NCI-H2029 (cell line): ENCODE data around the gene TMA7B.

Experiments
- DNase-seq: peaks from one replicate; lab custom pipeline; 2025; lab: John Stamatoyannopoulos, UW

The TMA7B gene

DNA sequence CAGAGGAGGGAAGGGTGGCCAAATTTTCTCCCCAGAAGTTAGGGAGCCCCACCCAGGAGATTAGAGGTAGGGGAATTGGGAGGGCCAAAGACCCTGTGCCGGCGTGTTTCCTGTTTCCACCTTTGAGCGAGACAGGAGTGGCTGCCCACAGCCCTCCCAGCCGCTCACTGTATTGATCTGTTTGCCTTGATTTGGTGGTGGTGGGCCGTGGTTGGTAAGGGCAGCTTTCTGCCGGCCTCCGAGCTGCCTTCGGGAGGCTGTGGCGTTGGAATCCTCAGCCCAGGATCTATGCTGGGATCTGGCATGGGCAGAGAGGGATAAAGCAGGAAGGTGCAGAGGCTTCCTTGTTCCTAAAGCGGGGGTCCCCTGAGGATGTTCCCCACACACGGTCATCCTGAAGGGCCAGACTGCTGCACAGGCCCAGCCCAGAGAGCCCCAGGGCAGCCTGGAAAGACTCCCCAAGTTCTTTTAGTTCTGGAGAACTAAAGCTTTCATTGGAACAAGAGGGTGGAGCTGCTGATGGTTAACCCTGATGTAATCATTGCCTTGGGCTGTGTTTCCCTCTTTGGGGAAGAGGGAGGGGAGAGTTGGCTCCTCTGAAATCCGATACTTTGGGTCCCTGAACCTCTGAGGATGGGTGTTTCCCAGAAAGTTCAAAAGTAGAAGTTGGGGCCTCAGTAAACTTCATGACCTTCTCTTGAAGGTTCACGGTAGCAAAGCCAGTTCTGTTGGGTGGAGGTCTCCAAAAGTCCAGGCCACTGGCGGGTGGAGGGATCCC is 41.8 kb downstream of the TMA7B start:
- DNase-seq, result no peak

DNA sequence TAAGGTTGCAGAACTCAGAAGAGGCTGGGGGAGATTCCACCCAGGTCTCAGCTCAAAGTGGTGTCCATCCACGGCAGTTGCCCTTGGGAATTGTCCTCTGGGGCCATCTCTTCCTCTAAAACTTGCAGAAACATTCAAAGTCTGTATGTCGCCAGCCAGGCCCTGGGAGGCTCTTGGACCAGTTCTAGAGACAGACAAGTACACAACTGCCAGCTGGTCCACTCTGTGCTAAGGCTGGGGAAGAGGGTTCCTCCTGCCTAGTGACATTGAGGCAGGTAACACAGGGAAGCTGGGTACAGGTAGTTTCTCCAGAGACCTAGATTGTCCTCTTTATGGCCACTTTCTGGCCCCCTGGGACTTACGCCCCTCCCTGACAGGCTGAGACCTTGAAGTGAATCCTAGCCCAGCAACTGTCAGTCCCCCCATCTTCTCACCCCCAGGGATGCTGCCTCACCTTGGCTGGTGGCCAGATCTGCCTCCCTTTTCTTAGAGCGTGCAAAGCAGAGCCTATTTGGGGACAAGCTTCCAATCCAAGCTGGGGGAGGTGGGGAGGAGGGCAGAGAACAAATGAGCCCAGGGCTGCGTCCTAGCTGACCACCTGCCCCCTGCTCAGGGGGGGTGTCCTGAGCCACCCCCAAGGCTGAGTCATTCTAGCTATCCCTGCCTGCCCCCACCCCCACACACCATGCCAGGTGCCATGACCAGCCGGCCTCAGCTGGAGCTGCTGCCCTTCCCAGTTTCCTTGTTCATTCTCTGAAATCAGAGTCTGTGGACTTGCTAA is 42.9 kb downstream of the TMA7B start:
- no peak for DNase-seq

DNA sequence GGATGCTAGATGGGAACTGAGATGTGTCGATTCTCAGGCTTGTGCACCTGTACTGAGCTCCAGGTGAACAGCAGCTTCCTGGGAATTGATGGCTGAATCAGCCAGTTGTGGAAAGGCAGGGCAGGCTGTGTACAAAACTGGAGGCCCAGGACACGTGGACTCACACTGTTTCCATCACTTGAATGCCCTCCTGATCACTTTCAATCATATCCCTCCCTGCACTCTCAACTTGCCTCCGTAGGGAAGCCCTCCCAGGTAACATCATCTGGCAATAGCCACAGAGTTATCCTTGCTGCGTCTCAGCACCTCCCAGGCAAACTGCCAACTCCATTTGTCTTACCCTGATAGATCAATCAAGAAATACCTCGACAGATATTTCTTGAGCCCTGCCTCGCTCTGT is 44.6 kb downstream of the TMA7B start:
- DNase-seq, result no peak

DNA sequence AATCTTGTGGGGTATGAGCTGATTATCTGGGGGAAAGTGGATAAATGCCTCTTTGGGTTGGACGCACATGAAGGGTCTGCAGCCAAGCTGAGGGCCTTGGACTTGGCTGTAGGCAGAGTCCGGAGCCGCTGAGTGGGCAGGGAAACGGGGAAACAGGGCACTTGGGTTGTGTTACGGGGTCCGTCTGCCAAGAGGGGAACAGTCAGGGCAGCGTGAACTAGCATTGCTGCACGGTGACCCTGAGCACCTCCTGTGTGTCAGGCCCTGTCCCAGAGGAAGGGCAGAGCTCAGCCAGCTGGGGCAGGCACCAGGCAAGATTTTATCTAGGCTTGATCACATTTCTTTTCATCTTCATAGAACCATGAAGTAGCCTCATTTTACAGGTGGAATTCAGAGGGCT is 46.4 kb downstream of the TMA7B start:
- no peak for DNase-seq

DNA sequence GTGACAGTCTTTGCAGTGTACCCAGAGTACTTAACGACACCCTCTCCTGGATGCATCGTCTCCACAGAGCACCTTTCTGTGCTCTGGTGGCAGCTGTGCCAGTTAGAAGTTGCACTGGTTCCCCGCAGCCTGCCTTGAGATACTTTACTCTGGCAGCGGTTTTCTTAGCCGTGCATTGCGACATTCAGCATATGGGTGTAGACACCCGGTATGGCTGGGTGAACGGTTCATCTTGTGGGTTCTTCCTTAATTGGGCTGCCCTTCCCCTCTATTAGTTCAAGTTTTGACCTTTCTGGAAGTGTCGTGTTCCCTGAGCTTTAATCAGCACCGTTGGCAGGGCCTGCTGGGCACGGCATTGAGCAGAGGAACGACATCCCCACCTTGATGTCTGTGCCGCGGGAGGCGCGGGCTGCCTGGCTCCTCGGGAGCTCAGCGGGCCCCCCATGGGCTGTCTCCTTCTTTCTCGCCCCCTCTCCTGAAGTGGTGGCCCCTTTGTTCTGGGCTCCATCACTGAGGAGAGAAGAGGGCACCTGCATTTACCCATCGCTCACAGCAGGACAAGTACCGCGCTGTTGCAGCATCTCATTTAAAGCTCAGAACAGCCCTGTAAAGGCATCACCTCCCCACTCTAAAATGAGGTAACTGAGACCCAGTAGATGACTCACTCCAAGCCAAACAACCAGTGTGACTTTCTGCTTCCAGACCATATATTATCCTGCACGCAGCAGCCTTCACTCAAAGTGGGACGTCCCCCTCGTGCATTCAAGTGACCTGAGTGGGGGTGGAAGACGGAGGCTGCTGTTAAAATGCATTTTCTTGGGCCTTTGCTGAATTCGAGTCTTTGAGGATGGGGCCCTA is 47.9 kb downstream of the TMA7B start:
- no peak for DNase-seq

DNA sequence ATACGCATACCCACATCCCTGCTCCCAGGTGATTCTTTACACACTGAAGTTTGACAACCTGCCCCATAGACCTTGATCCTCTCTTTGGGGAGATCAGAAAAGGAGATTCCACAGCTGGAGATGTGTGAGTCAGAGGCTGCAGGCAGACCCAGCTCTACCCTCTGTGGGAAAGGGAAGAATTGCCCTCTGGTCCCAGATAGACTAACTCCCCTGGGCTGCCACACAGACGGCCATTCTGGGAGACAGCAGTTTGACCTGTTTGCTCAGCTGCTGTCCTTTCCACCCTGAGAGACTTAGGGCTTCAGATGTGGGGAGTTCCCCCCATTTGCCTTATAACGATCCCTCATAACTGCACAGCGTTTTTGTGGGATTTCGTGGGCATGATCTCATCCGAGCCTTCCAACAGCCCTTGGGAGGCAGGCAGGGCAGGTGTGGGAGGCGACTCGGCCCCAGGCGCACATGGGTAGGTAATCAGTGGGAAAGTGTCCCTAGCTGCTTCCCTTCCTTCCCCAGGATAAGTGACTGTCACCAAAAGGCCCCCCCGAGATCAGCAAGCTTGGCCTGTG is 48.6 kb downstream of the TMA7B start:
- no peak for DNase-seq

DNA sequence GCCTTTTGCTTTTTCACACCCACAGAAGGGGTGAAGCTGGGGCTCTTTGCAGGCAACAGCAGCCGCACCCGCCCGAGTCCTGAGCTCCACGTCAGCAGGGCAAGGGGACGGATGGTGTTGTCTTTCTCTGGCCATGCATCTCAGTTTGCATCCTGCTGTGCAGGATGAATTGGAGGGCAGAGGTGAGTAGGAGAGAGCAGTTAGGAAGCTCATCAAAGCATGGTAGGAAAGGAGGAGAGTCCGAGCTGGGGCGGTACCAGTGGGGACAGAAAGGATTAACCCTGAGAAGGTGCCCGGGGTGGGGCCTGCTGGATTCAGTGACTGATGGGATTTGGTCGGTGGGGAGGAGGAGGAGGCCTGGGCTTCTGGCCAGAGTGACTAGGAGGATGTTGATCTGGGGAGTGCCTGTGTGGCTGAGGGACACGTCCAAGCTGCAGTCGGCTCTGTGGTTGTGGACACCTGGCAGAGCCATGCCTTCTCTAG is 49.1 kb downstream of the TMA7B start:
- DNase-seq, result peak; percentile 68

DNA sequence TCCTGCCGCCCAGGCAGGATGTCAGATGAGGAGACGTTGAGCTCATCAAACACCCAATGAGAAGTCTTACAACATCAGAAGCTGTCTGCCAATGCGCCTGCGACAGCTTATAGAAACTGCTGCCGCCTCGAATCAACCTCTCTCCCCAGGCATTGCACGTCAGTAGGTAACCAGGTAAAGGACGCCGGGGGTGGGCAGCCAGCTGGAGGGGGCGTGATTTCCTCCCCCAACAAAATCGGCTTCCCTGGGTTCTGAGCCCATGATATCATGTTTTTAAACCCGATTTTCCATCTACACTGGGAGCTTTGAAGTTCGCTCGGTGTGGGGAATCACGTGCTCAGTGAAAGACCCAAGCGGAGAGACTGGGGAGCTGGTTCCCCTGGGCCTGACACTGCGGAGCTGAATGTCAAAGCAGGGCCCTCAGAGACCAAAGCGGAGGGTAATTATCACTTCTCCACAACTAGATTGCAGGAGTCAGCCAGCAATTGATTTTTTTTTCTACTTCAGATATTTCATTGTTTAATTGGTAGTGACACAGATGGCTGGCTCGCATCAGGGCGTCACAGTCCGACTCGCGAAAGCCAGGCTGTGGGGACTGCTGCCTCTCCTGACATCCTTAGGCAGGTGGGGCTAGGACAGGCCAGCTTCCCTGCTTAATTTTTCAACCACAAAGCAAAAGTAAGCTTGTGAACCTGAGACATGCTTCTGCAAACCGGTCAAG is 49.9 kb downstream of the TMA7B start:
- DNase-seq, result peak; percentile 35

DNA sequence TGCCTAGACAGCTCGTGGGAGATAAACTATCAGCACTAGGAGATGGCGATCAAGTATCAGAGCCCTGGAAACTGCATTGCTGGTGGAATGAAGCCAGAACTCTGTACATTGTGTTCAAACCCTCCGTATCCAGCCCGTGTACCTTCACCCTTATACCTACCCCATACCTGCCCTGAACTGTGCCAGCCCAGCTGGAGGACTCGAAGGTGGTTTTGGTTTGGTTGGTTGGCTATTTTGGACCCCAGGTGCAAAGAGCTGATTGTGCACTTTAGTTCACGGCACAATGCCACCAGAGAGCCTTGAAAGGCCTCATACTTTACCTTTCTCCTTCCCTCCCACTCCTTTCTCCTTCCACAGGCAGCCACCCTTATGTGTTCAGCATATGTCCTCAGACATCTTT is 50.5 kb downstream of the TMA7B start:
- DNase-seq, result no peak
